H1 (cell line): Measurements from ENCODE around the gene HMCN1. TPM values are rescaled to one million over a fixed set of nuclear protein-coding genes. Genes with fewer than 3 reads are reported as not detected.
A peak's percentile ranks its signal among the peaks of the same experiment; 100 is the strongest.

ENCODE experiments used
- CTCF ChIA-PET: fragments of 300-600 bp; sonication (Branson Sonifier 250); formaldehyde crosslinking; loops from one replicate; lab custom pipeline; 2021; ENCODE audit not compliant: partially characterized antibody; lab: Charles Lee
- POLR2A ChIA-PET: fragments of 300-600 bp; sonication (Branson Sonifier 250); formaldehyde crosslinking; loops from one replicate; lab custom pipeline; 2021; ENCODE audit warnings: inconsistent platforms; ENCODE audit not compliant: partially characterized antibody; lab: Charles Lee
- DNase-seq, 2 experiments: peaks; one replicate each; pipeline versions ENCODE4 v3.0.0 to v3.0.0-alpha.2; 2010 to 2022; ENCODE audit warnings: low spot score in 2 of 2, low read depth in 1 of 2, mixed read lengths in 1 of 2
- FAIRE-seq: peaks from 2 replicates; lab custom pipeline; 2011; peaks lifted over from hg19 to GRCh38; lab: Jason Lieb, UNC
- H2AFZ ChIP-seq: 2 replicates; pipeline ENCODE4 v1.8.1; 2012; ENCODE audit warnings: low read length, inconsistent platforms
- H2AK5ac ChIP-seq: 2 replicates; pipeline ENCODE4 v1.6.1; 2013; ENCODE audit warnings: low read depth, low read length
- H2BK120ac ChIP-seq: replicated peaks from 2 replicates; pipeline ENCODE3; 2013; ENCODE audit warnings: low read depth, low read length, inconsistent platforms
- H2BK12ac ChIP-seq: 2 replicates; pipeline ENCODE4 v1.6.1; 2013; ENCODE audit warnings: low read depth, low read length
- H2BK15ac ChIP-seq: 2 replicates; pipeline ENCODE4 v1.6.1; 2013; ENCODE audit warnings: low read length
- H2BK20ac ChIP-seq: 2 replicates; pipeline ENCODE4 v1.6.1; 2013; ENCODE audit warnings: low read length
- H2BK5ac ChIP-seq: 2 replicates; pipeline ENCODE4 v1.6.1; 2013; ENCODE audit warnings: low read depth, low read length
- H3K14ac ChIP-seq: 2 replicates; pipeline ENCODE4 v1.6.1; 2013; ENCODE audit warnings: inconsistent platforms; ENCODE audit not compliant: insufficient read length
- H3K18ac ChIP-seq: 2 replicates; pipeline ENCODE4 v1.6.1; 2013; ENCODE audit warnings: low read length; ENCODE audit errors: extremely low read depth
- H3K23ac ChIP-seq: 2 replicates; pipeline ENCODE4 v1.6.1; 2013; ENCODE audit warnings: inconsistent platforms; ENCODE audit not compliant: insufficient read length
- H3K23me2 ChIP-seq: 2 replicates; pipeline ENCODE4 v1.6.1; 2013; ENCODE audit warnings: low read depth, low read length
- H3K27ac ChIP-seq: 2 replicates; pipeline ENCODE4 v1.6.1; 2011; ENCODE audit warnings: low read depth, low read length, inconsistent platforms
- H3K27me3 ChIP-seq, 4 experiments: replicated peaks in 1 of 4; 1 replicate in 1 of 4; 2 replicates in 3 of 4; pipeline versions ENCODE4 v1.6.1 to v1.8.1; 2011 to 2013; ENCODE audit warnings: low read length in 3 of 4, mild to moderate bottlenecking in 3 of 4, inconsistent platforms in 2 of 4, mixed read lengths in 2 of 4, moderate library complexity in 1 of 4; ENCODE audit not compliant: control insufficient read depth in 3 of 4, insufficient read depth in 3 of 4; ENCODE audit errors: extremely low read depth in 1 of 4
- H3K36me3 ChIP-seq, 4 experiments: 2 replicates each; pipeline versions ENCODE4 v1.6.1 to v1.8.1; 2011 to 2013; ENCODE audit warnings: mild to moderate bottlenecking in 4 of 4, low read length in 3 of 4, moderate library complexity in 2 of 4, control low read depth in 1 of 4, inconsistent platforms in 1 of 4; ENCODE audit not compliant: insufficient read depth in 4 of 4, control insufficient read depth in 2 of 4
- H3K4ac ChIP-seq: replicated peaks from 2 replicates; pipeline ENCODE3; 2013; ENCODE audit warnings: low read length, low read depth, mixed read lengths, inconsistent platforms; ENCODE audit not compliant: insufficient read length
- H3K4me1 ChIP-seq, 4 experiments: replicated peaks in 1 of 4; 1 replicate in 1 of 4; 2 replicates in 3 of 4; pipeline versions ENCODE4 v1.6.1 to v1.8.1; 2011 to 2013; ENCODE audit warnings: low read length in 3 of 4, inconsistent platforms in 2 of 4, mixed read lengths in 1 of 4; ENCODE audit not compliant: insufficient read depth in 4 of 4, control insufficient read depth in 3 of 4
- H3K4me2 ChIP-seq, 2 experiments: 2 replicates each; pipeline versions ENCODE4 v1.6.1 to v1.8.1; 2011 to 2013; ENCODE audit warnings: low read depth in 2 of 2, low read length in 2 of 2, control low read depth in 1 of 2, inconsistent platforms in 1 of 2, mild to moderate bottlenecking in 1 of 2; ENCODE audit not compliant: insufficient read depth in 1 of 2
- H3K4me3 ChIP-seq, 4 experiments: fragments of 200-600, 300-600 bp in 1 of 4; sonication (generic), shearing (Covaris generic), sonication (Bioruptor Twin) in 1 of 4; 2 replicates each; pipeline versions ENCODE4 v1.5.1 to v1.8.1; 2011 to 2016; ENCODE audit warnings: low read length in 4 of 4, low read depth in 3 of 4, control low read depth in 2 of 4, inconsistent platforms in 2 of 4, mild to moderate bottlenecking in 2 of 4, mixed read lengths in 1 of 4, moderate library complexity in 1 of 4; ENCODE audit not compliant: insufficient read depth in 2 of 4; ENCODE audit errors: extremely low read depth in 1 of 4
- H3K56ac ChIP-seq: replicated peaks from 2 replicates; pipeline ENCODE3; 2013; ENCODE audit warnings: low read depth, mild to moderate bottlenecking, mixed read lengths, low read length, inconsistent platforms; ENCODE audit not compliant: insufficient read length
- H3K79me1 ChIP-seq: 2 replicates; pipeline ENCODE4 v1.6.1; 2013; ENCODE audit warnings: low read depth, low read length, control low read depth
- H3K79me2 ChIP-seq, 2 experiments: 2 replicates each; pipeline versions ENCODE4 v1.6.1 to v1.8.1; 2012 to 2013; ENCODE audit warnings: low read length in 2 of 2, mild to moderate bottlenecking in 2 of 2, inconsistent platforms in 1 of 2; ENCODE audit not compliant: insufficient read depth in 2 of 2, control insufficient read depth in 1 of 2
- H3K9ac ChIP-seq, 4 experiments: replicated peaks in 1 of 4; 1 replicate in 1 of 4; 2 replicates in 3 of 4; pipeline versions ENCODE4 v1.6.1 to v1.8.1; 2011 to 2013; ENCODE audit warnings: low read depth in 3 of 4, low read length in 3 of 4, control low read depth in 2 of 4, mild to moderate bottlenecking in 2 of 4, moderate library complexity in 2 of 4, inconsistent platforms in 1 of 4; ENCODE audit errors: extremely low read depth in 1 of 4
- H3K9me3 ChIP-seq, 2 experiments: 2 replicates each; pipeline versions ENCODE4 v1.6.1 to v1.8.1; 2012 to 2013; ENCODE audit warnings: mild to moderate bottlenecking in 2 of 2, moderate library complexity in 2 of 2, control low read depth in 1 of 2, inconsistent platforms in 1 of 2, low read depth in 1 of 2, low read length in 1 of 2, mixed read lengths in 1 of 2; ENCODE audit not compliant: insufficient read depth in 2 of 2
- H4K20me1 ChIP-seq, 2 experiments: replicated peaks in 1 of 2; 2 replicates each; pipeline versions ENCODE3 to v1.8.1; 2011 to 2013; ENCODE audit warnings: inconsistent platforms in 2 of 2, low read length in 2 of 2, mild to moderate bottlenecking in 1 of 2; ENCODE audit not compliant: insufficient read depth in 2 of 2, control insufficient read depth in 1 of 2
- H4K5ac ChIP-seq: 2 replicates; pipeline ENCODE4 v1.6.1; 2013; ENCODE audit warnings: low read length, low read depth, mixed read lengths, inconsistent platforms; ENCODE audit not compliant: insufficient read length
- H4K8ac ChIP-seq: 2 replicates; pipeline ENCODE4 v1.8.0; 2013; ENCODE audit warnings: mild to moderate bottlenecking, moderate library complexity, low read length, inconsistent platforms; ENCODE audit not compliant: insufficient read depth; ENCODE audit errors: extremely low read depth
- H4K91ac ChIP-seq: replicated peaks from 2 replicates; pipeline ENCODE3; 2013; ENCODE audit warnings: low read length, mixed read lengths, inconsistent platforms; ENCODE audit not compliant: insufficient read length
- BCL11A ChIP-seq, 2 experiments: IDR thresholded peaks; one replicate each; pipeline ENCODE4 v1.6.1; 2011; ENCODE audit warnings: low read depth in 2 of 2, low read length in 2 of 2, mild to moderate bottlenecking in 2 of 2
- BRCA1 ChIP-seq: IDR thresholded peaks from 2 replicates; pipeline ENCODE4 v1.6.1; 2012; ENCODE audit warnings: low read depth, low read length, improper control_type of control experiment
- CHD2 ChIP-seq: IDR thresholded peaks from 2 replicates; pipeline ENCODE4 v1.6.1; 2012; ENCODE audit warnings: low read length, improper control_type of control experiment
- CTBP2 ChIP-seq: IDR thresholded peaks from 2 replicates; pipeline ENCODE4 v1.7.0; 2011; ENCODE audit warnings: borderline replicate concordance, mild to moderate bottlenecking, moderate library complexity, mixed read lengths, low read length; ENCODE audit not compliant: insufficient read depth, insufficient read length
- GABPA ChIP-seq: IDR thresholded peaks from 2 replicates; pipeline ENCODE4 v1.6.1; 2011; ENCODE audit warnings: mild to moderate bottlenecking, low read length, moderate library complexity, borderline replicate concordance; ENCODE audit not compliant: insufficient read depth
- JUN ChIP-seq: IDR thresholded peaks from 2 replicates; pipeline ENCODE4 v1.6.1; 2011; ENCODE audit warnings: low read depth, mild to moderate bottlenecking, improper control_type of control experiment, low read length
- POLR2A ChIP-seq, 2 experiments: IDR thresholded peaks; 1 replicate in 1 of 2; 2 replicates in 1 of 2; pipeline ENCODE4 v1.6.1; 2011; ENCODE audit warnings: low read depth in 2 of 2, low read length in 2 of 2, mild to moderate bottlenecking in 2 of 2; ENCODE audit errors: control extremely low read depth in 1 of 2
- RFX5 ChIP-seq: IDR thresholded peaks from 2 replicates; pipeline ENCODE4 v1.6.1; 2011; ENCODE audit warnings: low read depth, low read length, improper control_type of control experiment, borderline replicate concordance
- RNF2 ChIP-seq: fragments of 200-900, 300-1000 bp; sonication (generic); IDR thresholded peaks from 2 replicates; pipeline ENCODE4 v1.7.1; 2016; ENCODE audit warnings: borderline replicate concordance, low read depth, mild to moderate bottlenecking, antibody characterized with exemption, low read length; ENCODE audit not compliant: poor library complexity, severe bottlenecking; ENCODE audit errors: missing control alignments
- SP2 ChIP-seq: IDR thresholded peaks from 2 replicates; pipeline ENCODE4 v1.6.1; 2012; ENCODE audit warnings: mild to moderate bottlenecking, low read length, inconsistent platforms
- YY1 ChIP-seq: IDR thresholded peaks from 2 replicates; pipeline ENCODE4 v1.6.1; 2011; ENCODE audit warnings: low read depth, mild to moderate bottlenecking, low read length
- ZNF274 ChIP-seq: IDR thresholded peaks from 2 replicates; pipeline ENCODE4 v1.7.0; 2012; ENCODE audit warnings: low read length, borderline replicate concordance; ENCODE audit errors: extremely low read depth
- polyA plus RNA-seq, 7 experiments: library from polyadenylated mRNA; depleted of rRNA in 3 of 7; stranded (reverse) in 5 of 7; unstranded in 2 of 7; fragments of >200 nt in 5 of 7; fragments of 200-250 nt in 2 of 7; gene quantifications; 1 replicate in 5 of 7; 2 replicates in 1 of 7; 4 replicates in 1 of 7; pipeline versions ENCODE4 v1.2.1 to v1.2.3, GENCODE V29; 2011 to 2013; ENCODE audit warnings: missing spikeins in 2 of 7, mixed read lengths in 2 of 7
- total RNA-seq: library from RNA; stranded (reverse); fragmentation: NEBNext Ultra II Directional; extraction: Animal tissue kit (Norgen Biotek cat#: 25700); gene quantifications from 2 replicates; pipeline ENCODE4 v1.2.1, GENCODE V29; 2021
- TF ChIP-seq, protein P1 (sequence below): IDR thresholded peaks from 2 replicates; pipeline ENCODE4 v1.6.1; 2012; ENCODE audit warnings: inconsistent platforms
- TF ChIP-seq, protein P2 (sequence below): IDR thresholded peaks from 2 replicates; pipeline ENCODE4 v1.6.1; 2011; ENCODE audit warnings: low read length, improper control_type of control experiment

Gene HMCN1
- total and polyA plus RNA-seq, 2 of the 8 experiments (the other 6 are each of a cell fraction or from before 2014, with no cell fraction given), result 13.8 to 14.6 TPM

DNA sequence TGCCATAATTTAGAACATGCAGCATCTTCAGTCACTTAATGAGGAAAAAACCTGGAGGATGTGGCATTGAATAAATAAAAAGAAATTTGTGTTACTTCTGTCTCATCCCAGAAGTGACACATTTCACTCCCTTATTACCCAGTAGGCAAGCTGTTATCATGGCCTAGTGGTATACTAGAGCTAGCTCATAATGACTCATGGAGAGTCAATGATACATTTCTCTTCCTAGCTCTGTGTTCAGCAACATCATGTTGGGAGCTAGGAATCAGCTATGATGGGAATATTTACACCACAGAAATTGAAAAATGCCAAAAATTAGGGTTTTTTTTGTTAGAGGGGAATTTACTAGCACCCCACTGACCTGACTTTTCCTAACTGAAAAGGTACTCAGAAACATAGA, 182.7 kb downstream of the HMCN1 start:
- Histone ChIP-seq H3K9ac (no peak overlapping the region), H3K23me2 (no peaks in the 10 kb centered on the region), H4K91ac (no peak overlapping the region), H3K27ac (no peak overlapping the region), H3K27me3 (no peaks in the 10 kb centered on the region), H3K4me1 (peaks cover 0 to 13% (median 5%) of the 10 kb centered on the region in 4 experiments; a peak in 6 of 7 replicates), H2BK12ac (no peak overlapping the region), H3K4me2 (no peak overlapping the region), H3K18ac (no peak overlapping the region), H3K23ac (no peak overlapping the region), H3K56ac (no peak overlapping the region), H3K79me2 (no peaks in the 10 kb centered on the region), H3K79me1 (no peaks in the 10 kb centered on the region), H2BK120ac (peak overlapping the region; percentile 74), H4K5ac (no peak overlapping the region), H3K36me3 (no peaks in the 10 kb centered on the region), H4K20me1 (no peaks in the 10 kb centered on the region), H2AK5ac (no peak overlapping the region), H3K9me3 (no peaks in the 10 kb centered on the region), H3K4me3 (no peak overlapping the region), H4K8ac (no peak overlapping the region), H3K14ac (no peak overlapping the region), H2BK15ac (no peak overlapping the region), H3K4ac (no peak overlapping the region), H2AFZ (no peak overlapping the region), H2BK5ac (no peak overlapping the region), H2BK20ac (no peak overlapping the region)
- CTCF ChIA-PET, result no interaction called here
- DNase-seq (no peak), FAIRE-seq (no peak)
- POLR2A ChIA-PET, result no interaction called here
- TF ChIP-seq SP2, result no peak
- TF ChIP-seq RNF2, result no peak
- TF ChIP-seq, protein P1, sequence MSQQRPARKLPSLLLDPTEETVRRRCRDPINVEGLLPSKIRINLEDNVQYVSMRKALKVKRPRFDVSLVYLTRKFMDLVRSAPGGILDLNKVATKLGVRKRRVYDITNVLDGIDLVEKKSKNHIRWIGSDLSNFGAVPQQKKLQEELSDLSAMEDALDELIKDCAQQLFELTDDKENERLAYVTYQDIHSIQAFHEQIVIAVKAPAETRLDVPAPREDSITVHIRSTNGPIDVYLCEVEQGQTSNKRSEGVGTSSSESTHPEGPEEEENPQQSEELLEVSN, result no peak
- no peak for TF ChIP-seq POLR2A (IDR thresholded peaks at IDR 0.05; ENCODE audit: control extremely low read depth in 1 of 2, low read depth in 2 of 2, low read length in 2 of 2)
- no peak for TF ChIP-seq RFX5
- TF ChIP-seq BCL11A (IDR thresholded peaks at IDR 0.05; ENCODE audit: low read depth in 2 of 2, low read length in 2 of 2), result no peak
- no peak for TF ChIP-seq ZNF274
- no peak for TF ChIP-seq CHD2
- TF ChIP-seq GABPA, result no peak
- no peak for TF ChIP-seq JUN
- TF ChIP-seq, protein P2, sequence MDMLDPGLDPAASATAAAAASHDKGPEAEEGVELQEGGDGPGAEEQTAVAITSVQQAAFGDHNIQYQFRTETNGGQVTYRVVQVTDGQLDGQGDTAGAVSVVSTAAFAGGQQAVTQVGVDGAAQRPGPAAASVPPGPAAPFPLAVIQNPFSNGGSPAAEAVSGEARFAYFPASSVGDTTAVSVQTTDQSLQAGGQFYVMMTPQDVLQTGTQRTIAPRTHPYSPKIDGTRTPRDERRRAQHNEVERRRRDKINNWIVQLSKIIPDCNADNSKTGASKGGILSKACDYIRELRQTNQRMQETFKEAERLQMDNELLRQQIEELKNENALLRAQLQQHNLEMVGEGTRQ, result no peak
- TF ChIP-seq CTBP2, result no peak
- no peak for TF ChIP-seq YY1
- no peak for TF ChIP-seq BRCA1
